ENCODE results near the gene HCST.
A peak's percentile ranks its signal among the peaks of the same experiment; 100 is the strongest.

The HCST gene

GRCh38 chr19:35894342-35894741, 8.0 kb upstream of the HCST start:
- Histone ChIP-seq H3K4me1 (peaks cover 9% of the 10 kb centered on the region), H3K79me2 (no peaks in the 10 kb centered on the region), H3K36me3 (ENCODE audit: control insufficient read depth, insufficient read depth, low read length) (no peaks in the 10 kb centered on the region), H3K27me3 (ENCODE audit: control insufficient read depth, insufficient read depth, low read length) (no peaks in the 10 kb centered on the region), H3K9ac (no peak overlapping the region), H2AFZ (no peak overlapping the region), H3K4me3 (ENCODE audit: low read depth, low read length) (no peak overlapping the region), H3K4me2 (ENCODE audit: low read length) (no peak overlapping the region), H3K27ac (no peak overlapping the region), H3K9me3 (ENCODE audit: control insufficient read depth, low read length) (no peaks in the 10 kb centered on the region)
- TF ChIP-seq CTCF (IDR thresholded peaks at IDR 0.05): no peak

- H3K36me3 ChIP-seq (ENCODE audit: control insufficient read depth, insufficient read depth, low read length): no peaks in the 10 kb centered on the region
- H3K9ac ChIP-seq: no peak overlapping the region
- H3K4me2 ChIP-seq (ENCODE audit: low read length): no peak overlapping the region
- H3K4me3 ChIP-seq (ENCODE audit: low read depth, low read length): no peak overlapping the region
- no peak overlapping the region for H3K27ac ChIP-seq
- H3K9me3 ChIP-seq (ENCODE audit: control insufficient read depth, low read length): no peaks in the 10 kb centered on the region
- no peaks in the 10 kb centered on the region for H3K79me2 ChIP-seq
- peaks cover 9% of the 10 kb centered on the region for H3K4me1 ChIP-seq
- H2AFZ ChIP-seq: no peak overlapping the region
- TF ChIP-seq CTCF (IDR thresholded peaks at IDR 0.05): no peak
- H3K27me3 ChIP-seq (ENCODE audit: control insufficient read depth, insufficient read depth, low read length): no peaks in the 10 kb centered on the region
These were observed 6.3 kb upstream of the HCST start for GRCh38 chr19:35895911-35896642.

GRCh38 chr19:35896643-35897040, 5.7 kb upstream of the HCST start:
- H3K27ac ChIP-seq: no peak overlapping the region
- H3K27me3 ChIP-seq (ENCODE audit: control insufficient read depth, insufficient read depth, low read length): no peaks in the 10 kb centered on the region
- H3K4me3 ChIP-seq (ENCODE audit: low read depth, low read length): no peak overlapping the region
- no peaks in the 10 kb centered on the region for H3K79me2 ChIP-seq
- no peaks in the 10 kb centered on the region for H3K36me3 ChIP-seq (ENCODE audit: control insufficient read depth, insufficient read depth, low read length)
- no peak overlapping the region for H3K4me2 ChIP-seq (ENCODE audit: low read length)
- H3K9ac ChIP-seq: no peak overlapping the region
- H3K4me1 ChIP-seq: peaks cover 9% of the 10 kb centered on the region
- no peak for TF ChIP-seq CTCF (IDR thresholded peaks at IDR 0.05)
- H3K9me3 ChIP-seq (ENCODE audit: control insufficient read depth, low read length): no peaks in the 10 kb centered on the region
- H2AFZ ChIP-seq: no peak overlapping the region

- no peaks in the 10 kb centered on the region for H3K79me2 ChIP-seq
- no peaks in the 10 kb centered on the region for H3K36me3 ChIP-seq (ENCODE audit: control insufficient read depth, insufficient read depth, low read length)
- peak overlapping the region; percentile 81 for H3K27ac ChIP-seq
- no peaks in the 10 kb centered on the region for H3K9me3 ChIP-seq (ENCODE audit: control insufficient read depth, low read length)
- H2AFZ ChIP-seq: peak overlapping the region; percentile 97
- no peak overlapping the region for H3K9ac ChIP-seq
- TF ChIP-seq CTCF (IDR thresholded peaks at IDR 0.05): no peak
- no peaks in the 10 kb centered on the region for H3K27me3 ChIP-seq (ENCODE audit: control insufficient read depth, insufficient read depth, low read length)
- peaks cover 10% of the 10 kb centered on the region for H3K4me1 ChIP-seq
- peak overlapping the region; percentile 99 for H3K4me2 ChIP-seq (ENCODE audit: low read length)
- peak overlapping the region; percentile 73 for H3K4me3 ChIP-seq (ENCODE audit: low read depth, low read length)
These were observed 4.5 kb upstream of the HCST start for GRCh38 chr19:35897706-35898451.

Data from parathyroid adenoma (tissue), 2 donors.